ENCODE results near the gene PRDM12.

PRDM12 gene

GRCh38 chr9:130635306-130635705 is 29.1 kb upstream of the PRDM12 start:
- TF ChIP-seq ZFP30 (CRISPR knock-in tag; IDR thresholded peaks at IDR 0.05) (no peak), CREB5 (CRISPR knock-in tag; IDR thresholded peaks at IDR 0.05; ENCODE audit: low read depth) (no peak), ISL1 (CRISPR knock-in tag; IDR thresholded peaks at IDR 0.05) (no peak)
- no peak for ATAC-seq

DNA sequence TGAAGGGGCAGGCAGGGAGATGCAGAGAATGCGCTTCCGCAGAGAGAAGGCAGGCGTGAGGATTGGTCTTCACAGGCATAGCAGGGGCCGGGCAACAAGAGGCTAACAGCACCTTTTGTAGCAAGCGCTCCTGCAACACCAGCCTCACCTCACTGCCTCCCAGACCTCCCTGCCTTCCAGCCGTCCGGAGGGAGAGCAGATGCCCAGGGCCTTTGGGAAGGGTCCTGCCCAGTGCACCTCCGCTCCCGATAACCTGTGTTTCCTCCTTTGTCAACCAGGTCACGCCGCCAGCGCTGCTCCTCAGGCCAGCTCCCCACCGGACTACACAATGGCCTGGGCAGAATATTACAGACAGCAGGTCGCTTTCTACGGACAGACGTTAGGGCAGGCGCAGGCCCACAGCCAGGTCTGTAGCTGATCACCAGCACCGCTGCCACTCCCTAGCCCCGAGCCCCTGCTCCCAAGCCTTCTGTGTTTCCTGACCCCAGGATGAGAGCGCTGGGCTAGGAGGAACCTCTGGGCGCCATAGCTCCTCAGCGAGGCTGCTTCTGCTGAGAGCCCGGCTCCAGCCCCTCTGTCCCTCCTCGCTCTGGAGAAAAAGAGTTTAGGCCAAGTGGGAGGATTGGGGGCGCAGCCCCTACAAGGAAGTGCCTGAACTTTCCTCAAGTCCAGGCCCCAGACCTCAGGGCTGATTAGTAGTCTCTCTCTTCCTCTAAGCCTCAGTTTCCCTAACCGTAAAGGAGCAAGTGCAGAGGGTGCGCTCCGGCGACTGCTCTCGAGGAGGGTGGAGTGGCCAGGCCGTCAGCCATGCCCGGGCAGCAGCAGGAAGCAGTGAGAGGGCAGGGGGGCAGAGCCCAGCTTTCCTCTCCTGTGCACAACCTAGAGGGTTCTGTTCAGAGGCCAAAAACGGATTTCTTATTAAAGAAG is 28.4 kb upstream of the PRDM12 start:
- no peak for ATAC-seq
- TF ChIP-seq PPARA (CRISPR knock-in tag; IDR thresholded peaks at IDR 0.05; ENCODE audit: borderline replicate concordance) (no peak), ZNF70 (CRISPR knock-in tag; IDR thresholded peaks at IDR 0.05) (no peak), ARNTL (CRISPR knock-in tag; IDR thresholded peaks at IDR 0.05; ENCODE audit: borderline replicate concordance, low read depth) (no peak), BACH2 (CRISPR knock-in tag; IDR thresholded peaks at IDR 0.05; ENCODE audit: borderline replicate concordance) (no peak), TOX (CRISPR knock-in tag; IDR thresholded peaks at IDR 0.05; ENCODE audit: borderline replicate concordance) (no peak), PATZ1 (CRISPR knock-in tag; IDR thresholded peaks at IDR 0.05; ENCODE audit: borderline replicate concordance) (no peak), RARB (CRISPR knock-in tag; IDR thresholded peaks at IDR 0.05) (no peak), ISL1 (CRISPR knock-in tag; IDR thresholded peaks at IDR 0.05) (no peak), ESRRG (CRISPR knock-in tag; IDR thresholded peaks at IDR 0.05) (no peak), CSDC2 (CRISPR knock-in tag; IDR thresholded peaks at IDR 0.05) (no peak)

DNA sequence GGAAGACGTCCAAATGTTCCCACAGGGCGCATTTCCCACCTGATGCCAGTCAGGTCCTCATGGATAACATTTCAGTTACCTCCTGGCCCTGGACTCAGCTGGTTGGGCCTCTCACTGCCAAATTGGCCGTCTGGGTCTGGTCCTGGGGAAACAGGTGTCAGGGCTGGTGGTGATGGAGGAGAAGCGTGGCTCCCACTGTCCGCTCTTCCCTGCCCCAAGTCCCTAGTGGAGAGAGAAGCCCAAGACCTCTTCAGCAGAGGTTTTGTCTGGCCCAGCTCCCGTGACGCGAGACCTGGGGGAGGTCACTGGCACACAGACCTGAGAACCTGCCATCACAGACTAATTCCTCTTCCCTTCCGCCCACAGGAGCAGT is 27.8 kb upstream of the PRDM12 start:
- TF ChIP-seq ISL1 (CRISPR knock-in tag; IDR thresholded peaks at IDR 0.05) (no peak), PPARA (CRISPR knock-in tag; IDR thresholded peaks at IDR 0.05; ENCODE audit: borderline replicate concordance) (no peak)
- ATAC-seq: no peak

GRCh38 chr9:130638284-130639123 is 25.9 kb upstream of the PRDM12 start:
- no peak for TF ChIP-seq TCF4 (CRISPR knock-in tag; IDR thresholded peaks at IDR 0.05; ENCODE audit: borderline replicate concordance)
- no peak for TF ChIP-seq RARB (CRISPR knock-in tag; IDR thresholded peaks at IDR 0.05)
- TF ChIP-seq ZNF565 (CRISPR knock-in tag; conservative IDR thresholded peaks at IDR 0.05; ENCODE audit: low read depth): no peak
- no peak for ATAC-seq

- no peak for ATAC-seq
- TF ChIP-seq PPARA (CRISPR knock-in tag; IDR thresholded peaks at IDR 0.05; ENCODE audit: borderline replicate concordance) (no peak), ISL1 (CRISPR knock-in tag; IDR thresholded peaks at IDR 0.05) (no peak), SNAI2 (CRISPR knock-in tag; IDR thresholded peaks at IDR 0.05) (no peak), ESRRG (CRISPR knock-in tag; IDR thresholded peaks at IDR 0.05) (no peak), ZC3H10 (CRISPR knock-in tag; IDR thresholded peaks at IDR 0.05) (no peak), PATZ1 (CRISPR knock-in tag; IDR thresholded peaks at IDR 0.05; ENCODE audit: borderline replicate concordance) (no peak), CSDC2 (CRISPR knock-in tag; IDR thresholded peaks at IDR 0.05) (no peak), ARNTL (CRISPR knock-in tag; IDR thresholded peaks at IDR 0.05; ENCODE audit: borderline replicate concordance, low read depth) (no peak), CSRNP3 (CRISPR knock-in tag; IDR thresholded peaks at IDR 0.05) (no peak), TOX (CRISPR knock-in tag; IDR thresholded peaks at IDR 0.05; ENCODE audit: borderline replicate concordance) (no peak), BACH2 (CRISPR knock-in tag; IDR thresholded peaks at IDR 0.05; ENCODE audit: borderline replicate concordance) (no peak)
- TF ChIP-seq, protein P1, sequence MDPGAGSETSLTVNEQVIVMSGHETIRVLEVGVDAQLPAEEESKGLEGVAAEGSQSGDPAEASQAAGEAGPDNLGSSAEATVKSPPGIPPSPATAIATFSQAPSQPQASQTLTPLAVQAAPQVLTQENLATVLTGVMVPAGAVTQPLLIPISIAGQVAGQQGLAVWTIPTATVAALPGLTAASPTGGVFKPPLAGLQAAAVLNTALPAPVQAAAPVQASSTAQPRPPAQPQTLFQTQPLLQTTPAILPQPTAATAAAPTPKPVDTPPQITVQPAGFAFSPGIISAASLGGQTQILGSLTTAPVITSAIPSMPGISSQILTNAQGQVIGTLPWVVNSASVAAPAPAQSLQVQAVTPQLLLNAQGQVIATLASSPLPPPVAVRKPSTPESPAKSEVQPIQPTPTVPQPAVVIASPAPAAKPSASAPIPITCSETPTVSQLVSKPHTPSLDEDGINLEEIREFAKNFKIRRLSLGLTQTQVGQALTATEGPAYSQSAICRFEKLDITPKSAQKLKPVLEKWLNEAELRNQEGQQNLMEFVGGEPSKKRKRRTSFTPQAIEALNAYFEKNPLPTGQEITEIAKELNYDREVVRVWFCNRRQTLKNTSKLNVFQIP (CRISPR knock-in tag; IDR thresholded peaks at IDR 0.05; ENCODE audit: borderline replicate concordance, low read depth): no peak
- TF ChIP-seq, protein P2, sequence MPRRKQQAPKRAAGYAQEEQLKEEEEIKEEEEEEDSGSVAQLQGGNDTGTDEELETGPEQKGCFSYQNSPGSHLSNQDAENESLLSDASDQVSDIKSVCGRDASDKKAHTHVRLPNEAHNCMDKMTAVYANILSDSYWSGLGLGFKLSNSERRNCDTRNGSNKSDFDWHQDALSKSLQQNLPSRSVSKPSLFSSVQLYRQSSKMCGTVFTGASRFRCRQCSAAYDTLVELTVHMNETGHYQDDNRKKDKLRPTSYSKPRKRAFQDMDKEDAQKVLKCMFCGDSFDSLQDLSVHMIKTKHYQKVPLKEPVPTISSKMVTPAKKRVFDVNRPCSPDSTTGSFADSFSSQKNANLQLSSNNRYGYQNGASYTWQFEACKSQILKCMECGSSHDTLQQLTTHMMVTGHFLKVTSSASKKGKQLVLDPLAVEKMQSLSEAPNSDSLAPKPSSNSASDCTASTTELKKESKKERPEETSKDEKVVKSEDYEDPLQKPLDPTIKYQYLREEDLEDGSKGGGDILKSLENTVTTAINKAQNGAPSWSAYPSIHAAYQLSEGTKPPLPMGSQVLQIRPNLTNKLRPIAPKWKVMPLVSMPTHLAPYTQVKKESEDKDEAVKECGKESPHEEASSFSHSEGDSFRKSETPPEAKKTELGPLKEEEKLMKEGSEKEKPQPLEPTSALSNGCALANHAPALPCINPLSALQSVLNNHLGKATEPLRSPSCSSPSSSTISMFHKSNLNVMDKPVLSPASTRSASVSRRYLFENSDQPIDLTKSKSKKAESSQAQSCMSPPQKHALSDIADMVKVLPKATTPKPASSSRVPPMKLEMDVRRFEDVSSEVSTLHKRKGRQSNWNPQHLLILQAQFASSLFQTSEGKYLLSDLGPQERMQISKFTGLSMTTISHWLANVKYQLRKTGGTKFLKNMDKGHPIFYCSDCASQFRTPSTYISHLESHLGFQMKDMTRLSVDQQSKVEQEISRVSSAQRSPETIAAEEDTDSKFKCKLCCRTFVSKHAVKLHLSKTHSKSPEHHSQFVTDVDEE (CRISPR knock-in tag; IDR thresholded peaks at IDR 0.05): no peak
Observed at GRCh38 chr9:130639124-130639765, 25.1 kb upstream of the PRDM12 start.

Measured in SK-N-SH treated with all-trans-retinoic acid at 6 μM for 48 hours (cell line).